ENCODE results near the gene HOOK2.

- TF ChIP-seq, protein P1, sequence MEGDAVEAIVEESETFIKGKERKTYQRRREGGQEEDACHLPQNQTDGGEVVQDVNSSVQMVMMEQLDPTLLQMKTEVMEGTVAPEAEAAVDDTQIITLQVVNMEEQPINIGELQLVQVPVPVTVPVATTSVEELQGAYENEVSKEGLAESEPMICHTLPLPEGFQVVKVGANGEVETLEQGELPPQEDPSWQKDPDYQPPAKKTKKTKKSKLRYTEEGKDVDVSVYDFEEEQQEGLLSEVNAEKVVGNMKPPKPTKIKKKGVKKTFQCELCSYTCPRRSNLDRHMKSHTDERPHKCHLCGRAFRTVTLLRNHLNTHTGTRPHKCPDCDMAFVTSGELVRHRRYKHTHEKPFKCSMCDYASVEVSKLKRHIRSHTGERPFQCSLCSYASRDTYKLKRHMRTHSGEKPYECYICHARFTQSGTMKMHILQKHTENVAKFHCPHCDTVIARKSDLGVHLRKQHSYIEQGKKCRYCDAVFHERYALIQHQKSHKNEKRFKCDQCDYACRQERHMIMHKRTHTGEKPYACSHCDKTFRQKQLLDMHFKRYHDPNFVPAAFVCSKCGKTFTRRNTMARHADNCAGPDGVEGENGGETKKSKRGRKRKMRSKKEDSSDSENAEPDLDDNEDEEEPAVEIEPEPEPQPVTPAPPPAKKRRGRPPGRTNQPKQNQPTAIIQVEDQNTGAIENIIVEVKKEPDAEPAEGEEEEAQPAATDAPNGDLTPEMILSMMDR (IDR thresholded peaks at IDR 0.05) = no peak
- TF ChIP-seq TCF7L2 (IDR thresholded peaks at IDR 0.05; ENCODE audit: low read depth, low read length) (no peak), POLR2AphosphoS5 (IDR thresholded peaks at IDR 0.05; ENCODE audit: low read depth, low read length) (no peak), SIN3A (IDR thresholded peaks at IDR 0.05; ENCODE audit: borderline replicate concordance, insufficient read depth, low read depth, low read length) (no peak)
- TF ChIP-seq, protein P2, sequence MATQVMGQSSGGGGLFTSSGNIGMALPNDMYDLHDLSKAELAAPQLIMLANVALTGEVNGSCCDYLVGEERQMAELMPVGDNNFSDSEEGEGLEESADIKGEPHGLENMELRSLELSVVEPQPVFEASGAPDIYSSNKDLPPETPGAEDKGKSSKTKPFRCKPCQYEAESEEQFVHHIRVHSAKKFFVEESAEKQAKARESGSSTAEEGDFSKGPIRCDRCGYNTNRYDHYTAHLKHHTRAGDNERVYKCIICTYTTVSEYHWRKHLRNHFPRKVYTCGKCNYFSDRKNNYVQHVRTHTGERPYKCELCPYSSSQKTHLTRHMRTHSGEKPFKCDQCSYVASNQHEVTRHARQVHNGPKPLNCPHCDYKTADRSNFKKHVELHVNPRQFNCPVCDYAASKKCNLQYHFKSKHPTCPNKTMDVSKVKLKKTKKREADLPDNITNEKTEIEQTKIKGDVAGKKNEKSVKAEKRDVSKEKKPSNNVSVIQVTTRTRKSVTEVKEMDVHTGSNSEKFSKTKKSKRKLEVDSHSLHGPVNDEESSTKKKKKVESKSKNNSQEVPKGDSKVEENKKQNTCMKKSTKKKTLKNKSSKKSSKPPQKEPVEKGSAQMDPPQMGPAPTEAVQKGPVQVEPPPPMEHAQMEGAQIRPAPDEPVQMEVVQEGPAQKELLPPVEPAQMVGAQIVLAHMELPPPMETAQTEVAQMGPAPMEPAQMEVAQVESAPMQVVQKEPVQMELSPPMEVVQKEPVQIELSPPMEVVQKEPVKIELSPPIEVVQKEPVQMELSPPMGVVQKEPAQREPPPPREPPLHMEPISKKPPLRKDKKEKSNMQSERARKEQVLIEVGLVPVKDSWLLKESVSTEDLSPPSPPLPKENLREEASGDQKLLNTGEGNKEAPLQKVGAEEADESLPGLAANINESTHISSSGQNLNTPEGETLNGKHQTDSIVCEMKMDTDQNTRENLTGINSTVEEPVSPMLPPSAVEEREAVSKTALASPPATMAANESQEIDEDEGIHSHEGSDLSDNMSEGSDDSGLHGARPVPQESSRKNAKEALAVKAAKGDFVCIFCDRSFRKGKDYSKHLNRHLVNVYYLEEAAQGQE (IDR thresholded peaks at IDR 0.05; ENCODE audit: insufficient read depth in 1 of 2, low read depth in 2 of 2, low read length in 1 of 2) = no peak
Observed at GRCh38 chr19:12763100-12763499, 12.3 kb downstream of the HOOK2 start.

Data from Panc1 (cell line).